Natural killer cell (primary cell): ENCODE measurements around the gene MAGEB6B. TPM values are rescaled to one million over a fixed set of nuclear protein-coding genes. Genes with fewer than 3 reads are reported as not detected.

Experiments
- ATAC-seq, 3 donors: fragments of 150-1000 bp in 2 of 3; fragments of 200-7000 bp in 1 of 3; cut with Tn5 transposase; 1 replicate in 1 of 3; 2 replicates in 2 of 3; pipeline ENCODE4 v1.10.0; 2021; ENCODE audit warnings: mild to moderate bottlenecking in 2 of 3, moderate library complexity in 2 of 3
- DNase-seq, 2 donors: peaks; one replicate each; pipeline versions ENCODE4 v3.0.0 to v3.0.0-alpha.2; 2013 to 2021; ENCODE audit warnings: mixed read lengths in 1 of 2
- H3K27ac ChIP-seq: one replicate; pipeline ENCODE4 v1.5.1; 2013; ENCODE audit warnings: mild to moderate bottlenecking, low read length
- H3K27me3 ChIP-seq: one replicate; pipeline ENCODE4 v1.6.1; 2013; ENCODE audit warnings: low read length; ENCODE audit not compliant: control insufficient read depth, insufficient read depth
- H3K36me3 ChIP-seq: one replicate; pipeline ENCODE4 v1.6.1; 2013; ENCODE audit warnings: low read length; ENCODE audit not compliant: control insufficient read depth, insufficient read depth
- H3K4me1 ChIP-seq: one replicate; pipeline ENCODE4 v1.6.1; 2013; ENCODE audit warnings: low read length; ENCODE audit not compliant: control insufficient read depth, insufficient read depth
- H3K4me3 ChIP-seq: one replicate; pipeline ENCODE4 v1.5.1; 2013; ENCODE audit warnings: low read length
- H3K9me3 ChIP-seq: one replicate; pipeline ENCODE4 v1.6.1; 2013; ENCODE audit warnings: low read length; ENCODE audit not compliant: control insufficient read depth, insufficient read depth
- H3K27ac Mint-ChIP-seq, 2 donors: one replicate each; pipeline ENCODE4 v1.8.0; 2022; ENCODE audit warnings: mild to moderate bottlenecking in 2 of 2, mixed read lengths in 2 of 2, moderate library complexity in 1 of 2
- H3K27me3 Mint-ChIP-seq, 2 donors: one replicate each; pipeline ENCODE4 v1.8.0; 2022; ENCODE audit warnings: low read depth in 2 of 2, mixed read lengths in 2 of 2
- H3K36me3 Mint-ChIP-seq: one replicate; pipeline ENCODE4 v1.8.0; 2022; ENCODE audit warnings: mixed read lengths
- H3K4me1 Mint-ChIP-seq, 2 donors: one replicate each; pipeline ENCODE4 v1.8.0; 2022; ENCODE audit warnings: mixed read lengths in 2 of 2
- H3K4me3 Mint-ChIP-seq: one replicate; pipeline ENCODE4 v1.8.0; 2022; ENCODE audit warnings: mild to moderate bottlenecking, moderate library complexity, mixed read lengths
- H3K9me3 Mint-ChIP-seq, 2 donors: one replicate each; pipeline ENCODE4 v1.8.0; 2022; ENCODE audit warnings: mixed read lengths in 2 of 2
- WGBS: methylation state at CpG from one replicate; pipeline ENCODE4 v1.1.7; 2013; ENCODE audit warnings: missing lambda C conversion rate; ENCODE audit not compliant: insufficient coverage; 5-methylcytosine and 5-hydroxymethylcytosine counted together
- intact Hi-C: fragments of 100-400 bp; cut with micrococcal nuclease; formaldehyde crosslinking; loops from one replicate; pipeline ENCODE4 v1.14.2; 2022
- total RNA-seq, 4 donors: library from RNA; stranded (reverse); fragments of 120-200 nt in 1 of 4; gene quantifications; one replicate each; pipeline versions ENCODE4 v1.2.3 to v1.2.4, GENCODE V29; 2013 to 2022
- TF ChIP-seq, protein P1 (sequence below): fragments of 200-600 bp; IDR thresholded peaks from one replicate; pipeline ENCODE4 v1.8.0; 2022; ENCODE audit warnings: antibody characterized with exemption

The MAGEB6B gene, protein sequence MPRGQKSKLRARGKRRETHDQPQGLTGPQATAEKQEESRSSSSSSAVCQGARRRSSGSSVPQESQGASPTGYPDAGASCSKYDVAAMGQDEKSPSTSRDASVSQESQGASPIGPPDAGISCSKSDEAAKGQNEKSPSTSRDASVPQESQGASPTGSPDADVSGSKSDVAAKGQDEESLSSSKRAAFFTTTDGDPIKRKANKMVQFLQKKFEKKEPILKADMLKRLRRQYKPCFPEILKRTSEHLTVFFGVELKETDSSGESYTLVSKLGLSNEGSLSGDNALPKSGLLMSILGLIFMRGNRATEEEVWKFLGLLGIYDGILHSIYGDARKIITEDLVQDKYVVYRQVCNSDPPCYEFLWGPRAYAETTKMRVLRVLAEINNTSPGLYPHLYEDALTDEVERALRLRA
- total RNA-seq = not detected
- total RNA-seq (2013) = not detected

DNA sequence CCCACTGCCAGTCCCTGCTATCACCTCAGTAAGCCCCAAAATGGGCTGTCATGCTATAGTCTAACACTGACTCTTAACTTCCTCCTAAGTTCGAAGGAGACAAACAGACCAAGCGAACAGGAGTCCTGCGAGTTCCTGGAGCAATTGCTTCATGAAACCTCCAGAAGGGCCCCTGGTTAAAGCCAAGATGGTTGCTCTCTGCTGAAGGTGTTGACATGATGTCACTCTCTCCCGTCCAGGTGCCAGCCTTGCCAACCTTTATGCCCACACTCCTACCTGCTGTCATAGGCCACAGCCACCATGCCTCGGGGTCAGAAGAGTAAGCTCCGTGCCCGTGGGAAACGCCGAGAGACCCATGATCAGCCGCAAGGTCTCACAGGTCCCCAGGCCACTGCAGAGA, at the start of gene MAGEB6B:
Gene MAGEB6B, plus strand, starts transcription at position 301 of the 400 bp plus-strand sequence. Its CDS starts 0 bp downstream, at position 301.
- Mint-ChIP-seq H3K4me3 (no peak within 1 kb of the TSS), H3K27ac (no peak within 1 kb of the TSS), H3K36me3 (no peaks in the 10 kb centered on the region), H3K9me3 (peaks cover 4 to 6% of the 10 kb centered on the region in 2 donors), H3K27me3 (no peaks in the 10 kb centered on the region), H3K4me1 (no peaks in the 10 kb centered on the region)
- Histone ChIP-seq H3K36me3 (no peaks in the 10 kb centered on the region), H3K27me3 (no peaks in the 10 kb centered on the region), H3K9me3 (peaks cover 5% of the 10 kb centered on the region), H3K4me3 (no peak within 1 kb of the TSS), H3K27ac (no peak within 1 kb of the TSS), H3K4me1 (no peaks in the 10 kb centered on the region)
- TF ChIP-seq, protein P1, sequence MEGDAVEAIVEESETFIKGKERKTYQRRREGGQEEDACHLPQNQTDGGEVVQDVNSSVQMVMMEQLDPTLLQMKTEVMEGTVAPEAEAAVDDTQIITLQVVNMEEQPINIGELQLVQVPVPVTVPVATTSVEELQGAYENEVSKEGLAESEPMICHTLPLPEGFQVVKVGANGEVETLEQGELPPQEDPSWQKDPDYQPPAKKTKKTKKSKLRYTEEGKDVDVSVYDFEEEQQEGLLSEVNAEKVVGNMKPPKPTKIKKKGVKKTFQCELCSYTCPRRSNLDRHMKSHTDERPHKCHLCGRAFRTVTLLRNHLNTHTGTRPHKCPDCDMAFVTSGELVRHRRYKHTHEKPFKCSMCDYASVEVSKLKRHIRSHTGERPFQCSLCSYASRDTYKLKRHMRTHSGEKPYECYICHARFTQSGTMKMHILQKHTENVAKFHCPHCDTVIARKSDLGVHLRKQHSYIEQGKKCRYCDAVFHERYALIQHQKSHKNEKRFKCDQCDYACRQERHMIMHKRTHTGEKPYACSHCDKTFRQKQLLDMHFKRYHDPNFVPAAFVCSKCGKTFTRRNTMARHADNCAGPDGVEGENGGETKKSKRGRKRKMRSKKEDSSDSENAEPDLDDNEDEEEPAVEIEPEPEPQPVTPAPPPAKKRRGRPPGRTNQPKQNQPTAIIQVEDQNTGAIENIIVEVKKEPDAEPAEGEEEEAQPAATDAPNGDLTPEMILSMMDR = no peak
- intact Hi-C loops = no loop called here
- DNase-seq (no peak), ATAC-seq (no peak)
- 94% methylated on average over 10 of the region's 10 CpGs for WGBS

DNA sequence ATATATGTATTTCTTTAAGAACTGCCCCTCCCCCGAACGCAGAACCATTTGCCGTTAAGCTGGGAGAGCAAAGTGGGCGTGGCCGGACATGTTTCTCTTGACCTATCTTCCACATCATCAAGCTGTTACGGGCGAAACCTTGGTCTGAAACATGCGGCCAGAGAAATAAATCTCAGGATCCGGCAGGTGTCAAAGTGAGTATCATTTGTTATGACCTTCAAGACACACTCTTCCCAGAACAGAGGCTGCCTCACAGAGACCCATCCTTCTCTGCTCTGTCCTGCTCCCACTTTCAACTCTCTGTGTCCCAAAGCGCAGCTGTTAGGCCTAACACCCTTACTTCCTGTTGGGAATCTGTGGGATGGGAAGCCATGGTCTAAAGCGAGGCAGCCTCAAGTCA, 22.1 kb upstream of the MAGEB6B start, which contains the start of gene MAGEB18:
Gene MAGEB18, plus strand, starts transcription at position 70 of the 400 bp plus-strand sequence. CDS start 643 bp downstream, outside the sequence.
- no peaks in the 10 kb centered on the region for H3K27me3 Mint-ChIP-seq
- Histone ChIP-seq H3K27ac (no peak within 1 kb of the TSS), H3K4me1 (no peaks in the 10 kb centered on the region), H3K36me3 (no peaks in the 10 kb centered on the region), H3K27me3 (no peaks in the 10 kb centered on the region), H3K9me3 (no peaks in the 10 kb centered on the region), H3K4me3 (no peak within 1 kb of the TSS)
- intact Hi-C loops = no loop called here
- 86% methylated on average over 9 of the region's 11 CpGs for WGBS
- H3K4me3 Mint-ChIP-seq = no peak within 1 kb of the TSS
- H3K36me3 Mint-ChIP-seq = no peaks in the 10 kb centered on the region
- ATAC-seq (no peak), DNase-seq (no peak)
- no peaks in the 10 kb centered on the region for H3K4me1 Mint-ChIP-seq
- TF ChIP-seq, protein P1 = no peak
- peaks cover 2 to 10% of the 10 kb centered on the region in 2 donors for H3K9me3 Mint-ChIP-seq
- H3K27ac Mint-ChIP-seq = no peak within 1 kb of the TSS

DNA sequence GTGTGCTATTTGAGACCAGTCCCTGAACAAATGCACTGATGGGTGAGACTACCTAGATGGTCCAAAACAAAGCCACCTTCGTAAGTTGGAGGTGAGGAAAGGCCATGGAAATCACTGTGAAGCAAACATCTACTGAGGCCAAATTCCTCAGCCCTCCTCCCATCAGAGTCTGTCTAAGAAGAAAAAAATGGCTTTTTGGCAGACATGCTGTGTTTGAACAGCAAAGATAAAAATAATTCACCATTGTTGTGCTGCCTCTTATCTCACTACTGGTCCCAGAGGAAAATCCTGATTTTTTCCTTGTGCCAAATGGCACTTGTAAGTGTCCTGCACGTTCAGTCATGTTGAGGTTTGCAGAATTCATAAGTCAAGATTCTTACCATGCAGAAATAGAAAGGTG, 14.4 kb upstream of the MAGEB6B start:
- H3K4me1 Mint-ChIP-seq = no peaks in the 10 kb centered on the region
- H3K36me3 ChIP-seq = no peaks in the 10 kb centered on the region
- H3K4me1 ChIP-seq = no peaks in the 10 kb centered on the region
- 30% methylated on average over 2 of the region's 2 CpGs for WGBS
- intact Hi-C loops = no loop called here
- H3K9me3 ChIP-seq = no peaks in the 10 kb centered on the region
- no peak overlapping the region for H3K4me3 ChIP-seq
- no peak overlapping the region for H3K27ac Mint-ChIP-seq
- DNase-seq (no peak), ATAC-seq (no peak)
- no peaks in the 10 kb centered on the region for H3K36me3 Mint-ChIP-seq
- no peak overlapping the region for H3K4me3 Mint-ChIP-seq
- no peaks in the 10 kb centered on the region for H3K27me3 Mint-ChIP-seq
- peaks cover 0 to 7% of the 10 kb centered on the region in 2 donors for H3K9me3 Mint-ChIP-seq
- TF ChIP-seq, protein P1 = no peak
- no peak overlapping the region for H3K27ac ChIP-seq
- H3K27me3 ChIP-seq = no peaks in the 10 kb centered on the region
